ENCODE data around the gene SMCR8.

DNA sequence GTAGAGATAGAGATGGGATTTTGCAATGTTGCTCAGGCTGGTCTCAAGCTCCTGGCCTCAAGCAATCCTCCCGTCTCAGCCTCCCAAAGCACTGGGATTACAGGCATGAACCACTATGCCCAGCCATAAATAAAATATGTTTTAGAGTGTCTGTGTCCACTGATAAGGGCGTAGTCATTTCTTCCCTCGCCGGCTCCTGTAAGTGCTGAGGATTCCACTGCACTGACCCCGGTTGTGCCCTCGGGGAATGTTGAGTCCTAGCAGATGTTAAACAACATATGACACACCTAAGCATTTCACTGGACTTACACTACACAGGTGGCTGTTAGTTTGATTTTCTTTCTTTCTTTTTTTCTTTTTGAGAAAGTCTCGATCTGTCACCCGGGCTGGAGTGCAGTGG is 53.9 kb downstream of the SMCR8 start:
- TF ChIP-seq POLR2A (IDR thresholded peaks at IDR 0.05) = no peak
- TF ChIP-seq, protein P1, sequence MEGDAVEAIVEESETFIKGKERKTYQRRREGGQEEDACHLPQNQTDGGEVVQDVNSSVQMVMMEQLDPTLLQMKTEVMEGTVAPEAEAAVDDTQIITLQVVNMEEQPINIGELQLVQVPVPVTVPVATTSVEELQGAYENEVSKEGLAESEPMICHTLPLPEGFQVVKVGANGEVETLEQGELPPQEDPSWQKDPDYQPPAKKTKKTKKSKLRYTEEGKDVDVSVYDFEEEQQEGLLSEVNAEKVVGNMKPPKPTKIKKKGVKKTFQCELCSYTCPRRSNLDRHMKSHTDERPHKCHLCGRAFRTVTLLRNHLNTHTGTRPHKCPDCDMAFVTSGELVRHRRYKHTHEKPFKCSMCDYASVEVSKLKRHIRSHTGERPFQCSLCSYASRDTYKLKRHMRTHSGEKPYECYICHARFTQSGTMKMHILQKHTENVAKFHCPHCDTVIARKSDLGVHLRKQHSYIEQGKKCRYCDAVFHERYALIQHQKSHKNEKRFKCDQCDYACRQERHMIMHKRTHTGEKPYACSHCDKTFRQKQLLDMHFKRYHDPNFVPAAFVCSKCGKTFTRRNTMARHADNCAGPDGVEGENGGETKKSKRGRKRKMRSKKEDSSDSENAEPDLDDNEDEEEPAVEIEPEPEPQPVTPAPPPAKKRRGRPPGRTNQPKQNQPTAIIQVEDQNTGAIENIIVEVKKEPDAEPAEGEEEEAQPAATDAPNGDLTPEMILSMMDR (IDR thresholded peaks at IDR 0.05) = no peak

Measured in upper lobe of left lung (tissue), 4 donors.